ENCODE data around the gene LYRM9.

Gene LYRM9

GRCh38 chr17:27904114-27904513 is 10.9 kb upstream of the LYRM9 start:
- no peaks in the 10 kb centered on the region; the same call in 1 of the 2 replicates for H3K9me3 ChIP-seq (ENCODE audit: control insufficient read depth, insufficient read depth, low read length)
- H3K4me3 ChIP-seq (ENCODE audit: low read length) = no peak overlapping the region
- H3K4me2 ChIP-seq (ENCODE audit: low read length) = no peak overlapping the region

GRCh38 chr17:27899525-27899924 is 6.4 kb upstream of the LYRM9 start:
- Histone ChIP-seq H3K27me3 (ENCODE audit: control insufficient read depth, low read length) (peaks cover 6% of the 10 kb centered on the region; the same call in 1 of the 2 replicates), H4K20me1 (ENCODE audit: control insufficient read depth, insufficient read depth, low read depth, low read length) (no peaks in the 10 kb centered on the region)
- no peak for TF ChIP-seq CTCF (IDR thresholded peaks at IDR 0.05; ENCODE audit: low read depth, low read length, poor library complexity, severe bottlenecking)
- TF ChIP-seq EZH2phosphoT487 (IDR thresholded peaks at IDR 0.05; ENCODE audit: borderline replicate concordance, low read length) = no peak

More at GRCh38 chr17:27904114-27904513, 10.9 kb upstream of the LYRM9 start:
- H4K20me1 ChIP-seq (ENCODE audit: control insufficient read depth, insufficient read depth, low read depth, low read length) = no peaks in the 10 kb centered on the region
- no peaks in the 10 kb centered on the region for H3F3A ChIP-seq (ENCODE audit: control insufficient read depth, insufficient read depth)
- no peak overlapping the region for H3K27ac ChIP-seq (ENCODE audit: low read depth, low read length)
- no peaks in the 10 kb centered on the region for H3K36me3 ChIP-seq (ENCODE audit: control insufficient read depth, low read length)
- H3K27me3 ChIP-seq (ENCODE audit: control insufficient read depth, low read length) = peaks cover 22% of the 10 kb centered on the region
- no peaks in the 10 kb centered on the region for H3K79me2 ChIP-seq (ENCODE audit: control insufficient read depth, low read length)
- no peak for TF ChIP-seq EZH2phosphoT487 (IDR thresholded peaks at IDR 0.05; ENCODE audit: borderline replicate concordance, low read length)
- no peak for TF ChIP-seq CTCF (IDR thresholded peaks at IDR 0.05; ENCODE audit: low read depth, low read length, poor library complexity, severe bottlenecking)
- no peaks in the 10 kb centered on the region for H3K4me1 ChIP-seq (ENCODE audit: control insufficient read depth, low read length)
- H3K9me2 ChIP-seq (replicated peaks; ENCODE audit: control insufficient read depth, low read length) = no peaks in the 10 kb centered on the region

GRCh38 chr17:27898096-27898495 is 4.9 kb upstream of the LYRM9 start:
- no peaks in the 10 kb centered on the region for H3F3A ChIP-seq (ENCODE audit: control insufficient read depth, insufficient read depth)
- H3K4me1 ChIP-seq (ENCODE audit: control insufficient read depth, low read length) = peaks cover 23% of the 10 kb centered on the region
- TF ChIP-seq CTCF (IDR thresholded peaks at IDR 0.05; ENCODE audit: low read depth, low read length, poor library complexity, severe bottlenecking) (no peak), EZH2phosphoT487 (IDR thresholded peaks at IDR 0.05; ENCODE audit: borderline replicate concordance, low read length) (no peak)
- no peaks in the 10 kb centered on the region for H4K20me1 ChIP-seq (ENCODE audit: control insufficient read depth, insufficient read depth, low read depth, low read length)
- H3K9me3 ChIP-seq (ENCODE audit: control insufficient read depth, insufficient read depth, low read length) = no peaks in the 10 kb centered on the region; the same call in 1 of the 2 replicates
- H3K36me3 ChIP-seq (ENCODE audit: control insufficient read depth, low read length) = no peaks in the 10 kb centered on the region
- no peak overlapping the region for H3K4me2 ChIP-seq (ENCODE audit: low read length)
- H3K27me3 ChIP-seq (ENCODE audit: control insufficient read depth, low read length) = peaks cover 3% of the 10 kb centered on the region; the same call in 1 of the 2 replicates
- no peak overlapping the region for H3K27ac ChIP-seq (ENCODE audit: low read depth, low read length)
- H3K9me2 ChIP-seq (replicated peaks; ENCODE audit: control insufficient read depth, low read length) = no peaks in the 10 kb centered on the region
- no peak overlapping the region for H3K4me3 ChIP-seq (ENCODE audit: low read length)
- no peaks in the 10 kb centered on the region for H3K79me2 ChIP-seq (ENCODE audit: control insufficient read depth, low read length)

More at GRCh38 chr17:27899525-27899924, 6.4 kb upstream of the LYRM9 start:
- H3K4me3 ChIP-seq (ENCODE audit: low read length) = no peak overlapping the region
- no peaks in the 10 kb centered on the region for H3K79me2 ChIP-seq (ENCODE audit: control insufficient read depth, low read length)
- H3K9me3 ChIP-seq (ENCODE audit: control insufficient read depth, insufficient read depth, low read length) = no peaks in the 10 kb centered on the region; the same call in 1 of the 2 replicates
- no peaks in the 10 kb centered on the region for H3F3A ChIP-seq (ENCODE audit: control insufficient read depth, insufficient read depth)
- no peaks in the 10 kb centered on the region for H3K9me2 ChIP-seq (replicated peaks; ENCODE audit: control insufficient read depth, low read length)
- H3K4me1 ChIP-seq (ENCODE audit: control insufficient read depth, low read length) = peaks cover 11% of the 10 kb centered on the region
- no peaks in the 10 kb centered on the region for H3K36me3 ChIP-seq (ENCODE audit: control insufficient read depth, low read length)
- H3K27ac ChIP-seq (ENCODE audit: low read depth, low read length) = no peak overlapping the region
- H3K4me2 ChIP-seq (ENCODE audit: low read length) = no peak overlapping the region
